ENCODE results near the gene NPVF. TPM values are rescaled to one million over a fixed set of nuclear protein-coding genes. Genes with fewer than 3 reads are reported as not detected.
A peak's percentile ranks its signal among the peaks of the same experiment; 100 is the strongest.

NPVF gene, protein sequence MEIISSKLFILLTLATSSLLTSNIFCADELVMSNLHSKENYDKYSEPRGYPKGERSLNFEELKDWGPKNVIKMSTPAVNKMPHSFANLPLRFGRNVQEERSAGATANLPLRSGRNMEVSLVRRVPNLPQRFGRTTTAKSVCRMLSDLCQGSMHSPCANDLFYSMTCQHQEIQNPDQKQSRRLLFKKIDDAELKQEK
- total RNA-seq (2021; fragmentation: NEBNext Ultra II Directional; extraction: Animal tissue kit (Norgen Biotek cat#: 25700)) (not detected in 2 replicates), polyA plus RNA-seq (2011; rRNA removed) (not detected in 2 replicates), polyA minus RNA-seq (2011; rRNA and poly(A)+ RNA removed) (not detected in 2 replicates)
- polyA plus RNA-seq (2011; cell fraction: cytosol; rRNA removed): not detected
- not detected for polyA plus RNA-seq (2011; cell fraction: nucleus; rRNA removed)
- not detected in 4 replicates for polyA plus RNA-seq (2012, experiment 1 of 2)
- not detected for polyA plus RNA-seq (2012, experiment 2 of 2)
- not detected for polyA plus RNA-seq (2013, experiment 1 of 2)
- polyA plus RNA-seq (2013, experiment 2 of 2): 0.06 TPM
- not detected for polyA minus RNA-seq (2011; cell fraction: cytosol; rRNA and poly(A)+ RNA removed)
- polyA minus RNA-seq (2011; cell fraction: nucleus; rRNA and poly(A)+ RNA removed): not detected
- long read RNA-seq, experiment 1: 0 reads
- long read RNA-seq, experiment 2: 0 reads

DNA sequence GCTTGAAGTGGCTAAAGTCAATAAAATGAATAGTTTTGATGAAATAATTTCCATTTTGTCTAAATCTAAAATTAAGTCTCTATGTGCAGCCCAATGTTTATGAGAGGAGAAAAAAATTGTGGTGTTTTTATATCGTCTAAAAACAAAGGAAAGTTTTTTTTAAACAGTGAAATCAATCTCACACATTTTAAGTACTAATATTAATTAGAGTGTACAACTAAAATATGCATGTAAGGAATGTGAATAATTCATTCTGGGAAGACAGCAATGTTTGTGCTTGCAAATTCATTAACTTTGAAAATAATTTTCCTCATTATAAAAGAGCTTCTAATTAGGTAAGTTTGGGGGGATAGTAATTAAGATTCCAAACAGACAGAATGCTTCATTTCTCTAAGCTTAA lies at the start of gene NPVF:
Gene NPVF (minus strand): TSS at position 101 of the 400 bp plus-strand sequence. CDS start 47 bp downstream, at position 54.
- FAIRE-seq: peak; percentile 45
- H2BK120ac ChIP-seq (replicated peaks; ENCODE audit: low read depth, low read length): no peak within 1 kb of the TSS
- TF ChIP-seq SIX5 (IDR thresholded peaks at IDR 0.05; ENCODE audit: low read depth, low read length) (no peak), BACH1 (IDR thresholded peaks at IDR 0.05; ENCODE audit: low read length) (no peak), GABPA (IDR thresholded peaks at IDR 0.05; ENCODE audit: borderline replicate concordance, insufficient read depth, low read length) (no peak), BRCA1 (IDR thresholded peaks at IDR 0.05; ENCODE audit: low read depth, low read length) (no peak), EP300 (IDR thresholded peaks at IDR 0.05; ENCODE audit: borderline replicate concordance in 1 of 2, low read depth in 2 of 2, low read length in 2 of 2) (no peak), JUN (IDR thresholded peaks at IDR 0.05; ENCODE audit: low read depth, low read length) (no peak), SP2 (IDR thresholded peaks at IDR 0.05; ENCODE audit: low read length) (no peak), CHD2 (IDR thresholded peaks at IDR 0.05; ENCODE audit: low read length) (no peak), YY1 (IDR thresholded peaks at IDR 0.05; ENCODE audit: low read depth, low read length) (no peak), SP4 (IDR thresholded peaks at IDR 0.05; ENCODE audit: low read length) (no peak), MAFK (IDR thresholded peaks at IDR 0.05; ENCODE audit: low read depth, low read length) (no peak)

More for the DNA sequence above, at the start of gene NPVF:
- Histone ChIP-seq H4K5ac (ENCODE audit: insufficient read length, low read depth, low read length) (no peak within 1 kb of the TSS), H3K79me1 (ENCODE audit: low read depth, low read length) (no peaks in the 10 kb centered on the region), H4K91ac (replicated peaks; ENCODE audit: insufficient read length, low read length) (no peak within 1 kb of the TSS), H3K27me3 (replicated peaks in 1 of 4; ENCODE audit: control insufficient read depth in 3 of 4, extremely low read depth in 1 of 4, insufficient read depth in 3 of 4, low read length in 3 of 4) (peaks cover 0 to 1% (median 0%) of the 10 kb centered on the region in 4 experiments; a peak in 1 of 7 replicates), H3K79me2 (ENCODE audit: control insufficient read depth in 1 of 2, insufficient read depth in 2 of 2, low read length in 2 of 2) (no peaks in the 10 kb centered on the region), H3K14ac (ENCODE audit: insufficient read length) (no peak within 1 kb of the TSS), H3K4me3 (ENCODE audit: extremely low read depth in 1 of 4, insufficient read depth in 2 of 4, low read depth in 3 of 4, low read length in 4 of 4) (no peak within 1 kb of the TSS), H3K56ac (replicated peaks; ENCODE audit: insufficient read length, low read depth, low read length) (no peak within 1 kb of the TSS), H2BK20ac (ENCODE audit: low read length) (no peak within 1 kb of the TSS), H3K4ac (replicated peaks; ENCODE audit: insufficient read length, low read depth, low read length) (no peak within 1 kb of the TSS), H3K27ac (ENCODE audit: low read depth, low read length) (no peak within 1 kb of the TSS), H3K9ac (replicated peaks in 1 of 4; ENCODE audit: extremely low read depth in 1 of 4, low read depth in 3 of 4, low read length in 3 of 4) (no peak within 1 kb of the TSS), H3K4me2 (ENCODE audit: insufficient read depth in 1 of 2, low read depth in 2 of 2, low read length in 2 of 2) (no peak within 1 kb of the TSS), H4K20me1 (replicated peaks in 1 of 2; ENCODE audit: control insufficient read depth in 1 of 2, insufficient read depth in 2 of 2, low read length in 2 of 2) (no peaks in the 10 kb centered on the region), H2BK12ac (ENCODE audit: low read depth, low read length) (no peak within 1 kb of the TSS), H3K23me2 (ENCODE audit: low read depth, low read length) (no peaks in the 10 kb centered on the region; the same call in 1 of the 2 replicates), H3K9me3 (ENCODE audit: insufficient read depth in 2 of 2, low read depth in 1 of 2, low read length in 1 of 2) (no peaks in the 10 kb centered on the region), H3K18ac (ENCODE audit: extremely low read depth, low read length) (no peak within 1 kb of the TSS), H2AFZ (ENCODE audit: low read length) (no peak within 1 kb of the TSS), H4K8ac (ENCODE audit: extremely low read depth, insufficient read depth, low read length) (no peak within 1 kb of the TSS), H3K36me3 (ENCODE audit: control insufficient read depth in 2 of 4, insufficient read depth in 4 of 4, low read length in 3 of 4) (no peaks in the 10 kb centered on the region), H3K4me1 (replicated peaks in 1 of 4; ENCODE audit: control insufficient read depth in 3 of 4, insufficient read depth in 4 of 4, low read length in 3 of 4) (no peaks in the 10 kb centered on the region), H2BK5ac (ENCODE audit: low read depth, low read length) (no peak within 1 kb of the TSS), H2AK5ac (ENCODE audit: low read depth, low read length) (no peak within 1 kb of the TSS), H2BK15ac (ENCODE audit: low read length) (no peak within 1 kb of the TSS), H3K23ac (ENCODE audit: insufficient read length) (no peak within 1 kb of the TSS)
- CTCF ChIA-PET (ENCODE audit: partially characterized antibody): interaction anchor here (0.5 to 1.3 kb wide), 3 partner anchors 11 to 87 kb away, joined by 3 to 8 read pairs (median 6); no protein-coding TSS in a partner anchor
- no peak for DNase-seq (ENCODE audit: low read depth in 1 of 2, low spot score in 2 of 2)
- POLR2A ChIA-PET (ENCODE audit: partially characterized antibody): interaction anchor here (1.3 kb wide), 1 partner anchor 103 kb away, joined by 3 read pairs; the partner anchor contains the start of gene CYCS
- WGBS, 2 experiments (ENCODE audit: extremely low coverage in 1 of 2, insufficient coverage in 1 of 2, insufficient read length in 1 of 2, insufficient replicate concordance in 2 of 2, low coverage in 1 of 2, low lambda C conversion rate in 2 of 2, missing lambda C conversion rate in 1 of 2): 89% methylated on average over 1 of the region's 1 CpG; no CpG with 5 or more reads in 1 of the 2 experiments

Data from H1 (cell line).